Hepatocyte (in vitro differentiated cells): Measurements from ENCODE around the gene CENPF. TPM values are rescaled to one million over a fixed set of nuclear protein-coding genes. Genes with fewer than 3 reads are reported as not detected.
"Not testable (repeated sequence)": the region's sequence is repeated elsewhere in the genome, so short reads cannot be mapped to it uniquely, and the experiment has no call there.

Experiments
- DNase-seq: peaks from one replicate; pipeline ENCODE4 v3.0.0-alpha.2; 2016; ENCODE audit warnings: low spot score
- H2AFZ ChIP-seq: fragments of 200-600 bp; sonication (generic); 2 replicates; pipeline ENCODE4 v1.6.0; 2016; ENCODE audit warnings: antibody characterized with exemption, mild to moderate bottlenecking
- H3K27ac ChIP-seq: fragments of 200-600 bp; sonication (generic); 2 replicates; pipeline ENCODE4 v1.5.1; 2016; ENCODE audit warnings: mild to moderate bottlenecking
- H3K27me3 ChIP-seq: fragments of 200-600 bp; sonication (generic); 2 replicates; pipeline ENCODE4 v1.6.1; 2016
- H3K36me3 ChIP-seq: fragments of 200-600 bp; sonication (generic); replicated peaks from 2 replicates; pipeline ENCODE4 v1.5.1; 2016; ENCODE audit warnings: low read depth; ENCODE audit not compliant: insufficient read depth
- H3K4me1 ChIP-seq: fragments of 200-600 bp; sonication (generic); 2 replicates; pipeline ENCODE4 v1.5.1; 2016; ENCODE audit warnings: mild to moderate bottlenecking, moderate library complexity; ENCODE audit not compliant: insufficient read depth
- H3K4me2 ChIP-seq: fragments of 200-600 bp; sonication (generic); 2 replicates; pipeline ENCODE4 v1.6.0; 2016
- H3K4me3 ChIP-seq: fragments of 200-600 bp; sonication (generic); 2 replicates; pipeline ENCODE4 v1.5.1; 2016; ENCODE audit warnings: mild to moderate bottlenecking
- H3K79me2 ChIP-seq: fragments of 200-600 bp; sonication (generic); 2 replicates; pipeline ENCODE4 v1.6.0; 2017; ENCODE audit warnings: mild to moderate bottlenecking
- H3K9me2 ChIP-seq: fragments of 200-600 bp; sonication (generic); replicated peaks from 2 replicates; pipeline ENCODE4 v1.6.0; 2017; ENCODE audit warnings: mild to moderate bottlenecking; ENCODE audit not compliant: insufficient read depth
- H3K9me3 ChIP-seq: fragments of 200-600 bp; sonication (generic); 2 replicates; pipeline ENCODE4 v1.5.1; 2016; ENCODE audit warnings: low read depth, mild to moderate bottlenecking
- H4K20me1 ChIP-seq: fragments of 200-600 bp; sonication (generic); 2 replicates; pipeline ENCODE4 v1.6.0; 2016; ENCODE audit warnings: mild to moderate bottlenecking; ENCODE audit not compliant: insufficient read depth, poor library complexity, severe bottlenecking
- CTCF ChIP-seq: fragments of 200-600 bp; sonication (generic); IDR thresholded peaks from 2 replicates; pipeline ENCODE4 v1.5.1; 2016; ENCODE audit warnings: antibody characterized with exemption, mild to moderate bottlenecking; ENCODE audit not compliant: poor library complexity
- EZH2 ChIP-seq: fragments of 200-600 bp; sonication (generic); IDR thresholded peaks from 2 replicates; pipeline ENCODE4 v1.6.1; 2016; ENCODE audit warnings: antibody characterized with exemption, mild to moderate bottlenecking, borderline replicate concordance
- EZH2phosphoT487 ChIP-seq: fragments of 200-600 bp; sonication (generic); IDR thresholded peaks from one replicate; pipeline ENCODE4 v1.6.1; 2018; ENCODE audit warnings: antibody characterized with exemption, mild to moderate bottlenecking, low read depth, moderate library complexity; ENCODE audit not compliant: unreplicated experiment, severe bottlenecking
- WGBS: methylation state at CpG from one replicate; pipeline ENCODE4 v1.1.6; 2016; ENCODE audit warnings: low lambda C conversion rate; ENCODE audit errors: missing lambda C conversion rate; 5-methylcytosine and 5-hydroxymethylcytosine counted together
- polyA plus RNA-seq: library from polyadenylated mRNA; unstranded; fragments of >200 nt; fragmentation: Nextera tagmentation; extraction: Ambion mirVana; gene quantifications from 2 replicates; pipeline ENCODE4 v1.2.1, GENCODE V29; 2016
- total RNA-seq: library from RNA; depleted of rRNA; stranded (reverse); fragments of >200 nt; gene quantifications from 2 replicates; pipeline ENCODE4 v1.2.3, GENCODE V29; 2014

Gene CENPF
- total and polyA plus RNA-seq, 2 experiments from 2014 or later, result 8.3 to 16.8 TPM

- Histone ChIP-seq H3K27me3 (no peaks in the 10 kb centered on the region), H4K20me1 (no peaks in the 10 kb centered on the region), H3K4me3 (no peak overlapping the region), H3K27ac (no peak overlapping the region), H3K4me2 (no peak overlapping the region), H3K9me2 (no peaks in the 10 kb centered on the region), H2AFZ (no peak overlapping the region), H3K4me1 (no peaks in the 10 kb centered on the region), H3K79me2 (no peaks in the 10 kb centered on the region), H3K36me3 (no peaks in the 10 kb centered on the region), H3K9me3 (no peaks in the 10 kb centered on the region)
- TF ChIP-seq CTCF (no peak), EZH2 (no peak), EZH2phosphoT487 (no peak)
- 84% methylated on average over 5 of the region's 5 CpGs for WGBS
- no peak for DNase-seq
These were observed 15.8 kb upstream of the CENPF start for GRCh38 chr1:214587165-214587564.

- 92% methylated on average over 4 of the region's 4 CpGs for WGBS
- Histone ChIP-seq H3K4me3 (no peak overlapping the region), H2AFZ (no peak overlapping the region), H3K27ac (no peak overlapping the region), H3K9me2 (no peaks in the 10 kb centered on the region), H3K36me3 (no peaks in the 10 kb centered on the region), H3K27me3 (no peaks in the 10 kb centered on the region), H4K20me1 (no peaks in the 10 kb centered on the region), H3K79me2 (no peaks in the 10 kb centered on the region), H3K4me2 (no peak overlapping the region), H3K9me3 (no peaks in the 10 kb centered on the region), H3K4me1 (no peaks in the 10 kb centered on the region)
- no peak for TF ChIP-seq EZH2
- TF ChIP-seq EZH2phosphoT487, result no peak
- TF ChIP-seq CTCF, result no peak
- no peak for DNase-seq
These were observed 13.9 kb upstream of the CENPF start for GRCh38 chr1:214588963-214589597.

GRCh38 chr1:214590696-214591095, 12.3 kb upstream of the CENPF start:
- H3K4me1 ChIP-seq, result no peaks in the 10 kb centered on the region
- H3K9me2 ChIP-seq, result no peaks in the 10 kb centered on the region
- no peak overlapping the region for H3K27ac ChIP-seq
- no peak for DNase-seq
- H4K20me1 ChIP-seq, result no peaks in the 10 kb centered on the region
- TF ChIP-seq EZH2, result no peak
- H3K4me2 ChIP-seq, result no peak overlapping the region
- no peaks in the 10 kb centered on the region for H3K79me2 ChIP-seq
- H2AFZ ChIP-seq, result no peak overlapping the region
- H3K4me3 ChIP-seq, result no peak overlapping the region
- 96% methylated on average over 5 of the region's 5 CpGs for whole genome bisulfite sequencing
- H3K27me3 ChIP-seq, result no peaks in the 10 kb centered on the region
- no peaks in the 10 kb centered on the region for H3K9me3 ChIP-seq
- H3K36me3 ChIP-seq, result no peaks in the 10 kb centered on the region

GRCh38 chr1:214591918-214592317, 11.1 kb upstream of the CENPF start:
- H3K4me1 ChIP-seq, H3K4me2 ChIP-seq, H3K27me3 ChIP-seq, DNase-seq, H3K9me3 ChIP-seq, H3K36me3 ChIP-seq, H2AFZ ChIP-seq, H3K9me2 ChIP-seq, H4K20me1 ChIP-seq, H3K79me2 ChIP-seq, H3K27ac ChIP-seq, H3K4me3 ChIP-seq: not testable (repeated sequence)
- WGBS, result 89% methylated on average over 8 of the region's 8 CpGs

DNA sequence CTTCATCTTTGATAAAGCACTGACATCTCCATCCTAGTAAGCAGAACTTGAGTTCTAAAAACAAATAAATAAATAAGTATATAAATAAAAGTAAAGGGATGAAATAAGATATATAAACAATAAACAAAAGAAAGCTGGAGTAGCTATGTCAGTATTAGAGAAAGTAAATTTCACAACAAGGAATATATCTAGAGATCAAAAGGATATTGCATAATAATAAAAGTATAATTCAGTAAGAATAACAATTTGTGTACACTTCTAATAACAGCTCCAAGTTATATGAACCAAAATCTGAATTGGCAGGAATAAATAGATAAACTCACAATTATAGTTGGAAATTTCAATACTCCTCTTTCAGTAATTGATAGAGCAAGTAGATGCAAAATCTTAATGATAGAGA, 9.8 kb upstream of the CENPF start:
- H3K9me3 ChIP-seq, result no peaks in the 10 kb centered on the region
- H3K4me3 ChIP-seq, result no peak overlapping the region
- no peaks in the 10 kb centered on the region for H3K36me3 ChIP-seq
- H3K27ac ChIP-seq, result no peak overlapping the region
- no peaks in the 10 kb centered on the region for H3K27me3 ChIP-seq
- TF ChIP-seq CTCF (no peak), EZH2 (no peak), EZH2phosphoT487 (no peak)
- no peak for DNase-seq
- H3K79me2 ChIP-seq, result no peaks in the 10 kb centered on the region
- H4K20me1 ChIP-seq, result no peaks in the 10 kb centered on the region
- H3K4me2 ChIP-seq, result no peak overlapping the region
- H3K9me2 ChIP-seq, result no peaks in the 10 kb centered on the region
- no peak overlapping the region for H2AFZ ChIP-seq
- no peaks in the 10 kb centered on the region for H3K4me1 ChIP-seq
